Daoy (cell line): ENCODE measurements around the gene SDHA. TPM values are rescaled to one million over a fixed set of nuclear protein-coding genes. Genes with fewer than 3 reads are reported as not detected.
"Not testable (repeated sequence)": the region's sequence is repeated elsewhere in the genome, so short reads cannot be mapped to it uniquely, and the experiment has no call there.

Source experiments
- DNase-seq: peaks from one replicate; pipeline ENCODE4 v3.0.0-alpha.2; 2015; ENCODE audit warnings: low read depth
- total RNA-seq: library from RNA; depleted of rRNA; stranded (reverse); fragments of >200 nt; shearing (Covaris generic); gene quantifications from 2 replicates; pipeline ENCODE4 v1.2.3, GENCODE V29; 2014

SDHA gene
- total RNA-seq, 1 experiment from 2014 or later = 97.6 TPM

- no peak for DNase-seq
Measured at GRCh38 chr5:219460-219863, 1.3 kb downstream of the SDHA start.

GRCh38 chr5:219991-220390 is 1.9 kb downstream of the SDHA start:
- DNase-seq = no peak

GRCh38 chr5:222951-223715 is 5.0 kb downstream of the SDHA start:
- DNase-seq = not testable (repeated sequence)

GRCh38 chr5:223791-224190 is 5.7 kb downstream of the SDHA start:
- DNase-seq = no peak

GRCh38 chr5:225334-225733 is 7.2 kb downstream of the SDHA start:
- DNase-seq = no peak

- not testable (repeated sequence) for DNase-seq
Measured at GRCh38 chr5:227375-227774, 9.3 kb downstream of the SDHA start.

- DNase-seq = no peak
Measured at GRCh38 chr5:228886-229285, 10.8 kb downstream of the SDHA start.

GRCh38 chr5:230711-231110 is 12.6 kb downstream of the SDHA start:
- no peak for DNase-seq

GRCh38 chr5:231661-232060 is 13.5 kb downstream of the SDHA start:
- no peak for DNase-seq

GRCh38 chr5:233426-233825 is 15.3 kb downstream of the SDHA start:
- not testable (repeated sequence) for DNase-seq

- DNase-seq = no peak
Measured at GRCh38 chr5:234450-234849, 16.3 kb downstream of the SDHA start.

- not testable (repeated sequence) for DNase-seq
Measured at GRCh38 chr5:235527-235926, 17.4 kb downstream of the SDHA start.

GRCh38 chr5:237931-238330 is 19.8 kb downstream of the SDHA start:
- DNase-seq = not testable (repeated sequence)

GRCh38 chr5:240550-240949 is 22.4 kb downstream of the SDHA start:
- DNase-seq = not testable (repeated sequence)

GRCh38 chr5:241045-241669 is 23.0 kb downstream of the SDHA start:
- not testable (repeated sequence) for DNase-seq

- DNase-seq = not testable (repeated sequence)
Measured at GRCh38 chr5:243683-244367, 25.7 kb downstream of the SDHA start.

GRCh38 chr5:245717-246116 is 27.6 kb downstream of the SDHA start:
- not testable (repeated sequence) for DNase-seq

- DNase-seq = not testable (repeated sequence)
Measured at GRCh38 chr5:250396-250795, 32.3 kb downstream of the SDHA start.

GRCh38 chr5:251016-251415 is 32.9 kb downstream of the SDHA start:
- DNase-seq = not testable (repeated sequence)

- not testable (repeated sequence) for DNase-seq
Measured at GRCh38 chr5:251538-251937, 33.4 kb downstream of the SDHA start.

GRCh38 chr5:251975-252374 is 33.9 kb downstream of the SDHA start:
- DNase-seq = not testable (repeated sequence)

- no peak for DNase-seq
Measured at GRCh38 chr5:252546-252945, 34.4 kb downstream of the SDHA start.

GRCh38 chr5:254322-254721 is 36.2 kb downstream of the SDHA start:
- DNase-seq = not testable (repeated sequence)
